Endothelial cell of umbilical vein (primary cell): ENCODE results near the gene C16orf82. TPM values are rescaled to one million over a fixed set of nuclear protein-coding genes. Genes with fewer than 3 reads are reported as not detected.

Experiments used
- BruUV-seq: library from RNA; stranded (reverse); fragments of 400-500 nt; replicated peaks from 2 replicates; lab custom pipeline; 2021; lab: Mats Ljungman, UMichigan
- CTCF ChIA-PET: fragments of 300-600, 350-600 bp; sonication (Branson Sonifier 250); formaldehyde crosslinking; loops from one replicate; lab custom pipeline; 2021; ENCODE audit warnings: antibody characterized with exemption, inconsistent platforms; lab: Charles Lee
- POLR2A ChIA-PET: fragments of 300-600, 350-600 bp; sonication (Branson Sonifier 250); formaldehyde crosslinking; loops from one replicate; lab custom pipeline; 2021; ENCODE audit warnings: antibody characterized with exemption, inconsistent platforms; lab: Charles Lee
- DNase-seq: peaks from one replicate; pipeline ENCODE4 v3.0.0-alpha.2; 2011; ENCODE audit warnings: low read depth, low spot score
- FAIRE-seq: peaks from 2 replicates; lab custom pipeline; 2011; peaks lifted over from hg19 to GRCh38; lab: Jason Lieb, UNC
- H2AFZ ChIP-seq: 2 replicates; pipeline ENCODE4 v1.6.0; 2012; ENCODE audit warnings: low read depth, low read length, control low read depth, inconsistent platforms
- H3K27ac ChIP-seq: 2 replicates; pipeline ENCODE4 v1.5.1; 2011; ENCODE audit warnings: low read depth, mild to moderate bottlenecking, control low read depth, low read length, moderate library complexity; ENCODE audit not compliant: insufficient read depth
- H3K27me3 ChIP-seq, 2 experiments: 2 replicates each; pipeline versions ENCODE4 v1.6.0 to v1.6.1; 2011; ENCODE audit warnings: low read length in 2 of 2, mixed read lengths in 1 of 2; ENCODE audit not compliant: control insufficient read depth in 2 of 2, insufficient read depth in 2 of 2
- H3K36me3 ChIP-seq, 2 experiments: 2 replicates in 1 of 2; 3 replicates in 1 of 2; pipeline ENCODE4 v1.5.1; 2011; ENCODE audit warnings: low read length in 2 of 2, mild to moderate bottlenecking in 1 of 2, moderate library complexity in 1 of 2; ENCODE audit not compliant: control insufficient read depth in 2 of 2, insufficient read depth in 2 of 2; ENCODE audit errors: extremely low read depth in 1 of 2
- H3K4me1 ChIP-seq: 3 replicates; pipeline ENCODE4 v1.5.1; 2011; ENCODE audit warnings: mild to moderate bottlenecking, low read length; ENCODE audit not compliant: control insufficient read depth, insufficient read depth; ENCODE audit errors: extremely low read depth
- H3K4me2 ChIP-seq: 2 replicates; pipeline ENCODE4 v1.6.1; 2011; ENCODE audit warnings: low read length, control low read depth, mixed read lengths; ENCODE audit not compliant: insufficient read depth
- H3K4me3 ChIP-seq, 3 experiments: fragments of 200-600 bp in 1 of 3; sonication (generic), shearing (Covaris generic) in 1 of 3; replicated peaks in 1 of 3; 2 replicates each; pipeline ENCODE4 v1.5.1; 2011 to 2016; ENCODE audit warnings: control low read depth in 3 of 3, low read length in 3 of 3, mild to moderate bottlenecking in 2 of 3, inconsistent platforms in 1 of 3, low read depth in 1 of 3, moderate library complexity in 1 of 3; ENCODE audit not compliant: insufficient read depth in 1 of 3
- H3K79me2 ChIP-seq: 2 replicates; pipeline ENCODE4 v1.6.0; 2012; ENCODE audit warnings: low read length, inconsistent platforms; ENCODE audit not compliant: control insufficient read depth, insufficient read depth
- H3K9ac ChIP-seq: replicated peaks from 2 replicates; pipeline ENCODE3; 2011; ENCODE audit warnings: low read length, control low read depth; ENCODE audit not compliant: insufficient read depth; ENCODE audit errors: extremely low read depth
- H3K9me1 ChIP-seq: replicated peaks from 3 replicates; pipeline ENCODE4 v1.6.0; 2011; ENCODE audit warnings: mild to moderate bottlenecking, low read length; ENCODE audit not compliant: control insufficient read depth, insufficient read depth; ENCODE audit errors: extremely low read depth
- H3K9me3 ChIP-seq: replicated peaks from 2 replicates; pipeline ENCODE4 v1.5.1; 2012; ENCODE audit warnings: low read length, inconsistent platforms; ENCODE audit not compliant: control insufficient read depth, insufficient read depth
- H4K20me1 ChIP-seq: replicated peaks from 2 replicates; pipeline ENCODE3; 2011; ENCODE audit warnings: mild to moderate bottlenecking, low read length; ENCODE audit not compliant: control insufficient read depth, insufficient read depth; ENCODE audit errors: extremely low read depth
- CTCF ChIP-seq, 2 donors: IDR thresholded peaks; 1 replicate in 1 of 2; 2 replicates in 1 of 2; pipeline ENCODE4 v1.5.1; 2011; ENCODE audit warnings: low read length in 2 of 2, mild to moderate bottlenecking in 2 of 2, moderate library complexity in 2 of 2, control low read depth in 1 of 2, inconsistent platforms in 1 of 2, low read depth in 1 of 2; ENCODE audit not compliant: insufficient read depth in 1 of 2; ENCODE audit errors: extremely low read depth in 1 of 2
- EZH2 ChIP-seq: IDR thresholded peaks from 2 replicates; pipeline ENCODE4 v1.6.1; 2012; ENCODE audit warnings: borderline replicate concordance, low read depth, mild to moderate bottlenecking, moderate library complexity, low read length, inconsistent platforms; ENCODE audit not compliant: severe bottlenecking
- FOS ChIP-seq: IDR thresholded peaks from 2 replicates; pipeline ENCODE4 v1.6.1; 2011; ENCODE audit warnings: mild to moderate bottlenecking, low read length, moderate library complexity, borderline replicate concordance; ENCODE audit not compliant: insufficient read depth
- GATA2 ChIP-seq: IDR thresholded peaks from 2 replicates; pipeline ENCODE4 v1.7.0; 2011; ENCODE audit warnings: low read depth, mild to moderate bottlenecking, moderate library complexity, mixed read lengths, low read length; ENCODE audit not compliant: insufficient read length, insufficient read depth
- JUN ChIP-seq: IDR thresholded peaks from 2 replicates; pipeline ENCODE4 v1.6.1; 2011; ENCODE audit warnings: borderline replicate concordance, low read depth; ENCODE audit not compliant: insufficient read length, insufficient read depth
- MAX ChIP-seq: IDR thresholded peaks from 2 replicates; pipeline ENCODE4 v1.6.1; 2011; ENCODE audit not compliant: insufficient read depth, insufficient read length
- MYC ChIP-seq: IDR thresholded peaks from one replicate; pipeline ENCODE4 v1.6.1; 2011; ENCODE audit warnings: mild to moderate bottlenecking, low read depth, low read length
- POLR2A ChIP-seq: IDR thresholded peaks from 2 replicates; pipeline ENCODE4 v1.6.1; 2012; ENCODE audit warnings: low read depth, mild to moderate bottlenecking, control low read depth, low read length
- POLR2AphosphoS5 ChIP-seq: IDR thresholded peaks from 2 replicates; pipeline ENCODE4 v1.6.1; 2012; ENCODE audit warnings: low read depth, mild to moderate bottlenecking, control low read depth, low read length, moderate library complexity; ENCODE audit not compliant: insufficient read depth
- dilution Hi-C: fragments of 300-500 bp; cut with MboI; formaldehyde crosslinking; loops from one replicate; pipeline ENCODE4 v1.15.0; 2019; ENCODE audit warnings: low sequenced_read_pairs; ENCODE audit not compliant: extremely low pct_ligation_motif_present
- intact Hi-C: fragments of 100-400 bp; cut with micrococcal nuclease; formaldehyde crosslinking; loops from one replicate; pipeline ENCODE4 v1.10.0; 2022
- polyA plus RNA-seq, 4 experiments: library from polyadenylated mRNA; depleted of rRNA in 3 of 4; stranded (reverse) in 3 of 4; unstranded in 1 of 4; fragments of >200 nt; gene quantifications; 2 replicates each; pipeline versions ENCODE4 v1.2.1 to v1.2.3, GENCODE V29; 2011 to 2012; ENCODE audit warnings: missing spikeins in 1 of 4
- total RNA-seq: library from RNA; stranded (reverse); gene quantifications from 2 replicates; pipeline ENCODE4 v1.2.3, GENCODE V29; 2021

The C16orf82 gene
- total and polyA plus RNA-seq, 2 donors (not counting 3 experiments of a cell fraction or from before 2014, with no cell fraction given), result not detected

GRCh38 chr16:27029525-27029924, 37.2 kb upstream of the C16orf82 start:
- no peaks in the 10 kb centered on the region for H3K9me1 ChIP-seq
- H3K27me3 ChIP-seq, result no peaks in the 10 kb centered on the region
- no peak overlapping the region for H3K4me3 ChIP-seq
- TF ChIP-seq POLR2A, result no peak
- CTCF ChIA-PET, result no interaction called here
- DNase-seq (no peak), FAIRE-seq (no peak)
- dilution Hi-C loops (no loop called here), intact Hi-C loops (no loop called here)
- H3K79me2 ChIP-seq, result no peaks in the 10 kb centered on the region
- no peaks in the 10 kb centered on the region for H3K36me3 ChIP-seq
- H3K9ac ChIP-seq, result no peak overlapping the region
- no peak overlapping the region for H2AFZ ChIP-seq
- H3K27ac ChIP-seq, result no peak overlapping the region
- no peaks in the 10 kb centered on the region for H4K20me1 ChIP-seq
- H3K4me1 ChIP-seq, result no peaks in the 10 kb centered on the region
- no peak overlapping the region for H3K4me2 ChIP-seq
- H3K9me3 ChIP-seq, result no peaks in the 10 kb centered on the region
- POLR2A ChIA-PET, result no interaction called here
- BruUV-seq, result no TSS peak

- Histone ChIP-seq H3K9me3 (no peaks in the 10 kb centered on the region), H3K9me1 (no peaks in the 10 kb centered on the region), H3K4me1 (no peaks in the 10 kb centered on the region), H3K27me3 (no peaks in the 10 kb centered on the region), H2AFZ (no peak overlapping the region), H3K36me3 (no peaks in the 10 kb centered on the region), H3K4me2 (no peak overlapping the region), H4K20me1 (no peaks in the 10 kb centered on the region), H3K9ac (no peak overlapping the region), H3K79me2 (no peaks in the 10 kb centered on the region), H3K27ac (no peak overlapping the region), H3K4me3 (no peak overlapping the region)
- FAIRE-seq, result no peak
- DNase-seq, result no peak
- POLR2A ChIA-PET, result no interaction called here
- intact Hi-C loops (no loop called here), dilution Hi-C loops (no loop called here)
- TF ChIP-seq FOS, result no peak
- TF ChIP-seq MAX, result no peak
- TF ChIP-seq POLR2AphosphoS5, result no peak
- no peak for TF ChIP-seq MYC
- no peak for TF ChIP-seq POLR2A
- TF ChIP-seq CTCF (IDR thresholded peaks at IDR 0.05; ENCODE audit: extremely low read depth in 1 of 2, insufficient read depth in 1 of 2, low read depth in 1 of 2, low read length in 2 of 2), result no peak
- no peak for TF ChIP-seq EZH2
- no peak for TF ChIP-seq GATA2
- no peak for TF ChIP-seq JUN
- BruUV-seq, result no TSS peak
- CTCF ChIA-PET, result interaction anchor here (0.8 kb wide), 1 partner anchor 77 kb away, joined by 5 read pairs; no protein-coding TSS in a partner anchor
These were observed 33.3 kb upstream of the C16orf82 start for GRCh38 chr16:27033281-27033979.
